ENCODE measurements around the gene BTBD9. TPM values are rescaled to one million over a fixed set of nuclear protein-coding genes. Genes with fewer than 3 reads are reported as not detected.

The BTBD9 gene
- total and polyA plus RNA-seq, 2 of the 13 experiments (the other 11 are each of a cell fraction or from before 2014, with no cell fraction given): 1.2 to 3.0 TPM

DNA sequence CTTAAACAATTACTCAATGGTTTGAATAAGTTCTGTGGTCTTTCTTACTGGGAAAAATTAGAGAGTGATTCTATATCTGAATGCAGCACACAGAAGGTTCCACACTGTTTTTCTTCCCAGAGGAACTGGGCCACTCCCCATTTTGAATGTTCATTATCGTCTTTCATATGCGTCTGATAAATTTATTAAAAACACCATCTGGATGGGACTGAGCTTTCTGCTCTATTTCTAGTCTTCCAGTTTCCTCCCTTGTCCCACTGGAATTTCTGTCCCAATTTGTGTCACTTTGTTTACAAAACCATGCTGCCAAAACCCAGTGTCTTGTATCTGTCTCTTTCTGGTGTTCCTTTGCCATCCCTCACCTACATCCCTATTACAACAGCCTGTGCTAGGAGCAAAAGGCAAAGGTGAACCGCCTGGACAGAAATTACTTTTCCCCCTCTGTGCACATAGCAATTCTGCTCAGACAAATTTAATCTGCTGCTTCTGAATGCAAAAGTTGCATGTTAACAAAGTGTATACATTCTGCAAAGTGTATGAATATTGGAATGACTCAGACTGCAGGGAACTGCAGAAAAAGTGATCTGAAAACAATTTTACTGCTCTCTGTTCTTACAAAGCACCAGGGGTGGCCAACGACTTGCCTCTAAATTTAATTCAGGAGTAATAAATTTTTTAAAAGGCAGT, 333.6 kb downstream of the BTBD9 start:
- no peak overlapping the region for H2AFZ ChIP-seq (ENCODE audit: low read length)
- H3K4me1 ChIP-seq (ENCODE audit: insufficient read depth, low read length): no peaks in the 10 kb centered on the region
- intact Hi-C loops (cut with micrococcal nuclease; ENCODE audit: unreplicated experiment) (no loop called here), in situ Hi-C loops (cut with HindIII; ENCODE audit: extremely low pct_ligation_motif_present, low pct_unique_long_range_greater_than_20kb) (no loop called here)
- H3K27me3 ChIP-seq (ENCODE audit: control insufficient read depth in 1 of 2, insufficient read depth in 2 of 2, low read length in 2 of 2): no peaks in the 10 kb centered on the region
- no peak overlapping the region for H3K27ac ChIP-seq (ENCODE audit: extremely low read length, insufficient read depth, low read length)
- no peaks in the 10 kb centered on the region for H3K79me2 ChIP-seq (ENCODE audit: insufficient read depth, low read length)
- ATAC-seq (no peak), DNase-seq (ENCODE audit: low spot score) (no peak), FAIRE-seq (no peak)
- no peak overlapping the region for H3K4me3 ChIP-seq (replicated peaks in 1 of 3; ENCODE audit: insufficient read depth in 1 of 3, low read depth in 2 of 3, low read length in 3 of 3)
- no peak for TF ChIP-seq SNRNP70 (IDR thresholded peaks at IDR 0.05; ENCODE audit: low read depth, low read length)
- TF ChIP-seq REL (CRISPR knock-in tag; conservative IDR thresholded peaks at IDR 0.05): no peak
- no peak for TF ChIP-seq AKAP8 (CRISPR knock-in tag; IDR thresholded peaks at IDR 0.05)
- no peak for TF ChIP-seq ZNF33A (CRISPR knock-in tag; IDR thresholded peaks at IDR 0.05; ENCODE audit: borderline replicate concordance)
- no peak for TF ChIP-seq DNMT3B (CRISPR knock-in tag; conservative IDR thresholded peaks at IDR 0.05)
- TF ChIP-seq HOXA3 (CRISPR knock-in tag; IDR thresholded peaks at IDR 0.05): no peak
- TF ChIP-seq ZNF530 (CRISPR knock-in tag; IDR thresholded peaks at IDR 0.05; ENCODE audit: low read depth): no peak
- no peak for TF ChIP-seq ZNF678 (CRISPR knock-in tag; IDR thresholded peaks at IDR 0.05)
- TF ChIP-seq ATF3 (CRISPR knock-in tag; IDR thresholded peaks at IDR 0.05): no peak
- TF ChIP-seq HOXA5 (CRISPR knock-in tag; IDR thresholded peaks at IDR 0.05): no peak
- no peak for TF ChIP-seq HNF1B (CRISPR knock-in tag; IDR thresholded peaks at IDR 0.05)
- TF ChIP-seq ZNF280D (CRISPR knock-in tag; IDR thresholded peaks at IDR 0.05): no peak
- no peak overlapping the region for H3K9ac ChIP-seq (ENCODE audit: insufficient read depth, low read depth, low read length)
- H4K20me1 ChIP-seq (ENCODE audit: insufficient read depth, low read length): no peaks in the 10 kb centered on the region
- 54% methylated on average over 4 of the region's 4 CpGs for WGBS (ENCODE audit: low lambda C conversion rate)
- BruUV-seq (replicated peaks): no TSS peak
- no peaks in the 10 kb centered on the region for H3K9me3 ChIP-seq (ENCODE audit: low read length)
- ChIA-PET CTCF (ENCODE audit: low intra/inter-chr PET ratio, low total read pairs) (no interaction called here), POLR2A (no interaction called here)
- H3K4me2 ChIP-seq (ENCODE audit: low read depth, low read length): no peak overlapping the region
- no peaks in the 10 kb centered on the region for H3K36me3 ChIP-seq (replicated peaks in 1 of 2; ENCODE audit: control insufficient read depth in 1 of 2, insufficient read depth in 2 of 2, low read length in 2 of 2)
